Measurements from ENCODE around the gene ZEB2.

- no peak for TF ChIP-seq CTCF (conservative IDR thresholded peaks at IDR 0.05; ENCODE audit: low read length)
- no peak for TF ChIP-seq EZH2phosphoT487 (IDR thresholded peaks at IDR 0.05; ENCODE audit: borderline replicate concordance)
Measured at GRCh38 chr2:144533221-144533620, 13.3 kb upstream of the ZEB2 start.

Data from Loucy (cell line).